Nephron (organoid): ENCODE measurements around the gene RASA3.

Experiments used
- H3K27ac Mint-ChIP-seq, 3 experiments: 2 replicates each; pipeline ENCODE4 v1.8.0; 2020; ENCODE audit warnings: mixed read lengths in 3 of 3, mild to moderate bottlenecking in 2 of 3, moderate library complexity in 1 of 3
- H3K27me3 Mint-ChIP-seq: 2 replicates; pipeline ENCODE4 v1.8.0; 2021; ENCODE audit warnings: low read depth, mild to moderate bottlenecking, moderate library complexity, mixed read lengths
- H3K36me3 Mint-ChIP-seq: 2 replicates; pipeline ENCODE4 v1.8.0; 2020; ENCODE audit warnings: low read depth, mixed read lengths
- H3K4me1 Mint-ChIP-seq: 2 replicates; pipeline ENCODE4 v1.8.0; 2020; ENCODE audit warnings: mixed read lengths
- H3K4me3 Mint-ChIP-seq, 3 experiments: 2 replicates each; pipeline ENCODE4 v1.8.0; 2020; ENCODE audit warnings: mild to moderate bottlenecking in 3 of 3, mixed read lengths in 3 of 3, moderate library complexity in 2 of 3
- H3K9me3 Mint-ChIP-seq: 2 replicates; pipeline ENCODE4 v1.8.0; 2020; ENCODE audit warnings: mixed read lengths
- CTCF ChIP-seq, 3 experiments: fragments of 200-600 bp; sonication (generic); IDR thresholded peaks; one replicate each; pipeline ENCODE4 v1.5.0; 2021; ENCODE audit warnings: antibody characterized with exemption in 3 of 3; ENCODE audit not compliant: unreplicated experiment in 3 of 3

Gene RASA3

GRCh38 chr13:113964251-113964995 is 168.0 kb downstream of the RASA3 start:
- H3K27me3 Mint-ChIP-seq = no peaks in the 10 kb centered on the region
- TF ChIP-seq CTCF (IDR thresholded peaks at IDR 0.05; ENCODE audit: unreplicated experiment in 3 of 3) = no peak
- no peak overlapping the region for H3K4me3 Mint-ChIP-seq
- no peaks in the 10 kb centered on the region for H3K4me1 Mint-ChIP-seq
- peaks cover 6% of the 10 kb centered on the region for H3K36me3 Mint-ChIP-seq
- no peak overlapping the region for H3K27ac Mint-ChIP-seq
- H3K9me3 Mint-ChIP-seq = peaks cover 15% of the 10 kb centered on the region

- H3K36me3 Mint-ChIP-seq = peaks cover 6% of the 10 kb centered on the region
- H3K27ac Mint-ChIP-seq = no peak overlapping the region
- H3K9me3 Mint-ChIP-seq = peaks cover 24% of the 10 kb centered on the region
- H3K4me3 Mint-ChIP-seq = no peak overlapping the region
- no peaks in the 10 kb centered on the region for H3K4me1 Mint-ChIP-seq
- no peak for TF ChIP-seq CTCF (IDR thresholded peaks at IDR 0.05; ENCODE audit: unreplicated experiment in 3 of 3)
- H3K27me3 Mint-ChIP-seq = no peaks in the 10 kb centered on the region
These were observed 169.0 kb downstream of the RASA3 start for GRCh38 chr13:113963376-113963775.

GRCh38 chr13:113962975-113963374 is 169.4 kb downstream of the RASA3 start:
- TF ChIP-seq CTCF (IDR thresholded peaks at IDR 0.05; ENCODE audit: unreplicated experiment in 3 of 3) = no peak
- Mint-ChIP-seq H3K4me3 (no peak overlapping the region), H3K4me1 (no peaks in the 10 kb centered on the region), H3K27me3 (no peaks in the 10 kb centered on the region), H3K9me3 (peaks cover 25% of the 10 kb centered on the region), H3K36me3 (peaks cover 6% of the 10 kb centered on the region), H3K27ac (no peak overlapping the region)

GRCh38 chr13:113962386-113962785 is 170.0 kb downstream of the RASA3 start:
- Mint-ChIP-seq H3K27ac (no peak overlapping the region), H3K36me3 (peaks cover 6% of the 10 kb centered on the region), H3K9me3 (peaks cover 25% of the 10 kb centered on the region), H3K27me3 (no peaks in the 10 kb centered on the region), H3K4me3 (no peak overlapping the region), H3K4me1 (no peaks in the 10 kb centered on the region)
- TF ChIP-seq CTCF (IDR thresholded peaks at IDR 0.05; ENCODE audit: unreplicated experiment in 3 of 3) = no peak

- Mint-ChIP-seq H3K4me3 (no peak overlapping the region), H3K27ac (no peak overlapping the region), H3K27me3 (no peaks in the 10 kb centered on the region), H3K9me3 (peaks cover 31% of the 10 kb centered on the region), H3K4me1 (no peaks in the 10 kb centered on the region), H3K36me3 (peaks cover 13% of the 10 kb centered on the region)
- no peak for TF ChIP-seq CTCF (IDR thresholded peaks at IDR 0.05; ENCODE audit: unreplicated experiment in 3 of 3)
These were observed 172.0 kb downstream of the RASA3 start for GRCh38 chr13:113960276-113960948.
